ENCODE measurements around the gene ERCC6L2.

DNA sequence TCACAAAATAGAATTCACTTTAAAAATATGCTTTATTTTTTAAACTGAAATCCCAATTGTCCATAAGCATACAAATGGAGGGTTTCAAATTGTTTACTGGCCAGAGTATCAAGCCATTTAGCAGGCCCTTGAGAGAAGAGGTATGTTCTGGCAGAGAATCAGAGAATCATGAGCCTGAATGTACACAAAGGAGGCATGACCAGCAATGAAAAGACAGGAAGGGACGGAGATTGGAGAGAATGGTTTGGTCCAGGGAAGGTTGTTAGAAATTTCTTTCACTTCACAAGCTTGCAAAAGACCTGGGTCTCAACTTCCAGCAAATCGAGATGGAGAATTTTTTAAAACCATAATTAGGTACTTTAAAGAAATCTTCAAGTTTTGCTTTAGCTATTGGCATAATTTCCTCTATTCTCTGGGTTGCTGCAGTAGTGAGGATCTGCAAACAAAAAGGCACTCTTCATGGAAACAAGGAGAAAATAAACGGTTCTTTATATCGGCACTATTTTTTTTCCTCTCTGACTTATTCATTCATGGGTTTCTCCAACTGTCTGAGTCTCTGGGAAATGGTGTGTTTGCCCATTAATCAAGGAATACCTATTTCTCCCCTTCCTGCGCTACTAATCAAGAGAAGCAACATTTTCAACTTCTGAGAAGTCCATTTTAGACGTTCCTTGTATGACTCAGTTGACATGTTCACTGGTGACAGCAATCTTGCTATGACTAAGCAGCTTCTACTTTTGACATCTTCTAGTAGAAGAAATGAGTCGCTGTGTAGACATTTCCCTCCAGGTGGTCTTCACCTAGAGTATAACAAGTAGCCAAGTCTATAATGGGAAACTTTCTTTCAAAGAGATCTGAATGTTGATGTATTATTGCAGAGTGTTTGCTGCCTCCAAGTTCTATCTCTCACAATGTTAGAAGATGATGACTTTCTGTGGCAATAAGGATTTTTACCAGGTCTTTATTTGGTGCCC, 23.1 kb upstream of the ERCC6L2 start:
- TF ChIP-seq CTCF (conservative IDR thresholded peaks at IDR 0.05; ENCODE audit: low read depth in 2 of 2) (no peak), EZH2 (IDR thresholded peaks at IDR 0.05; ENCODE audit: low read depth, unreplicated experiment) (no peak), POLR2AphosphoS5 (IDR thresholded peaks at IDR 0.05; ENCODE audit: low read depth) (no peak), ZNF114 (CRISPR knock-in tag; IDR thresholded peaks at IDR 0.05) (no peak), EZH2phosphoT487 (IDR thresholded peaks at IDR 0.05; ENCODE audit: unreplicated experiment) (no peak), JUNB (IDR thresholded peaks at IDR 0.05; ENCODE audit: unreplicated experiment) (no peak), NANOG (IDR thresholded peaks at IDR 0.05; ENCODE audit: borderline replicate concordance) (no peak)
- TF ChIP-seq, protein P1, sequence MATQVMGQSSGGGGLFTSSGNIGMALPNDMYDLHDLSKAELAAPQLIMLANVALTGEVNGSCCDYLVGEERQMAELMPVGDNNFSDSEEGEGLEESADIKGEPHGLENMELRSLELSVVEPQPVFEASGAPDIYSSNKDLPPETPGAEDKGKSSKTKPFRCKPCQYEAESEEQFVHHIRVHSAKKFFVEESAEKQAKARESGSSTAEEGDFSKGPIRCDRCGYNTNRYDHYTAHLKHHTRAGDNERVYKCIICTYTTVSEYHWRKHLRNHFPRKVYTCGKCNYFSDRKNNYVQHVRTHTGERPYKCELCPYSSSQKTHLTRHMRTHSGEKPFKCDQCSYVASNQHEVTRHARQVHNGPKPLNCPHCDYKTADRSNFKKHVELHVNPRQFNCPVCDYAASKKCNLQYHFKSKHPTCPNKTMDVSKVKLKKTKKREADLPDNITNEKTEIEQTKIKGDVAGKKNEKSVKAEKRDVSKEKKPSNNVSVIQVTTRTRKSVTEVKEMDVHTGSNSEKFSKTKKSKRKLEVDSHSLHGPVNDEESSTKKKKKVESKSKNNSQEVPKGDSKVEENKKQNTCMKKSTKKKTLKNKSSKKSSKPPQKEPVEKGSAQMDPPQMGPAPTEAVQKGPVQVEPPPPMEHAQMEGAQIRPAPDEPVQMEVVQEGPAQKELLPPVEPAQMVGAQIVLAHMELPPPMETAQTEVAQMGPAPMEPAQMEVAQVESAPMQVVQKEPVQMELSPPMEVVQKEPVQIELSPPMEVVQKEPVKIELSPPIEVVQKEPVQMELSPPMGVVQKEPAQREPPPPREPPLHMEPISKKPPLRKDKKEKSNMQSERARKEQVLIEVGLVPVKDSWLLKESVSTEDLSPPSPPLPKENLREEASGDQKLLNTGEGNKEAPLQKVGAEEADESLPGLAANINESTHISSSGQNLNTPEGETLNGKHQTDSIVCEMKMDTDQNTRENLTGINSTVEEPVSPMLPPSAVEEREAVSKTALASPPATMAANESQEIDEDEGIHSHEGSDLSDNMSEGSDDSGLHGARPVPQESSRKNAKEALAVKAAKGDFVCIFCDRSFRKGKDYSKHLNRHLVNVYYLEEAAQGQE (IDR thresholded peaks at IDR 0.05; ENCODE audit: unreplicated experiment), result no peak
